Endodermal cell (in vitro differentiated cells): ENCODE measurements around the gene BTN1A1. TPM values are rescaled to one million over a fixed set of nuclear protein-coding genes. Genes with fewer than 3 reads are reported as not detected.
"Not testable (repeated sequence)": the region's sequence is repeated elsewhere in the genome, so short reads cannot be mapped to it uniquely, and the experiment has no call there.

Experiments
- DNase-seq: peaks from one replicate; pipeline ENCODE4 v3.0.0-alpha.2; 2017
- H3K27ac ChIP-seq: 2 replicates; pipeline ENCODE4 v1.5.1; 2013; ENCODE audit warnings: mild to moderate bottlenecking, low read depth, low read length, moderate library complexity
- H3K27me3 ChIP-seq: 2 replicates; pipeline ENCODE4 v1.6.1; 2013; ENCODE audit warnings: mild to moderate bottlenecking, low read length, moderate library complexity; ENCODE audit not compliant: insufficient read depth, control insufficient read depth, poor library complexity, severe bottlenecking
- H3K36me3 ChIP-seq: 2 replicates; pipeline ENCODE4 v1.7.0; 2013; ENCODE audit warnings: mild to moderate bottlenecking, low read length, moderate library complexity; ENCODE audit not compliant: control insufficient read depth, insufficient read depth
- H3K4me1 ChIP-seq: one replicate; pipeline ENCODE4 v1.7.0; 2013; ENCODE audit warnings: low read length; ENCODE audit not compliant: control insufficient read depth, insufficient read depth
- H3K4me3 ChIP-seq: 2 replicates; pipeline ENCODE4 v1.5.1; 2013; ENCODE audit warnings: mild to moderate bottlenecking, low read length, moderate library complexity
- H3K9ac ChIP-seq: 2 replicates; pipeline ENCODE4 v1.6.1; 2013; ENCODE audit warnings: mild to moderate bottlenecking, low read length, moderate library complexity; ENCODE audit not compliant: poor library complexity, severe bottlenecking; ENCODE audit errors: extremely low read depth
- H3K9me3 ChIP-seq: 2 replicates; pipeline ENCODE4 v1.6.1; 2013; ENCODE audit warnings: mild to moderate bottlenecking, low read length, moderate library complexity; ENCODE audit not compliant: control insufficient read depth
- H3K27ac Mint-ChIP-seq: 2 replicates; pipeline ENCODE4 v1.8.0; 2020; ENCODE audit warnings: mixed read lengths
- H3K27me3 Mint-ChIP-seq: 2 replicates; pipeline ENCODE4 v1.8.0; 2021; ENCODE audit warnings: mild to moderate bottlenecking, mixed read lengths; ENCODE audit not compliant: insufficient read depth
- H3K36me3 Mint-ChIP-seq: 2 replicates; pipeline ENCODE4 v1.8.0; 2020; ENCODE audit warnings: low read depth, mixed read lengths
- H3K4me1 Mint-ChIP-seq: 2 replicates; pipeline ENCODE4 v1.8.0; 2020; ENCODE audit warnings: mixed read lengths
- H3K4me3 Mint-ChIP-seq: 2 replicates; pipeline ENCODE4 v1.8.0; 2020; ENCODE audit warnings: mild to moderate bottlenecking, moderate library complexity, mixed read lengths
- H3K9me3 Mint-ChIP-seq: 2 replicates; pipeline ENCODE4 v1.8.0; 2020; ENCODE audit warnings: mild to moderate bottlenecking, mixed read lengths
- CTCF ChIP-seq: fragments of 200-600 bp; sonication (generic); conservative IDR thresholded peaks from 2 replicates; pipeline ENCODE4 v1.5.0; 2021; ENCODE audit warnings: antibody characterized with exemption, mild to moderate bottlenecking
- WGBS, 2 experiments: methylation state at CpG; one replicate each; pipeline versions ENCODE4 v1.1.5 to v1.1.7; 2013; ENCODE audit warnings: missing lambda C conversion rate in 2 of 2, mixed read lengths in 1 of 2; ENCODE audit not compliant: insufficient coverage in 1 of 2, insufficient read length in 1 of 2; 5-methylcytosine and 5-hydroxymethylcytosine counted together
- total RNA-seq, 2 donors: library from RNA; stranded (reverse); fragmentation: NEBNext Ultra II Directional in 1 of 2; extraction: Animal tissue kit (Norgen Biotek cat#: 25700) in 1 of 2; gene quantifications; 2 replicates in 1 of 2; 3 replicates in 1 of 2; pipeline ENCODE4 v1.2.1, GENCODE V29; 2021

Gene BTN1A1
- total RNA-seq, 2 donors from 2014 or later: 0.11 TPM; not detected in 1

- Histone ChIP-seq H3K27ac (no peak overlapping the region), H3K4me1 (peaks cover 6% of the 10 kb centered on the region), H3K4me3 (peak overlapping the region; percentile 69), H3K36me3 (no peaks in the 10 kb centered on the region), H3K27me3 (peaks cover 50% of the 10 kb centered on the region), H3K9me3 (no peaks in the 10 kb centered on the region), H3K9ac (no peak overlapping the region)
- peak overlapping the region; percentile 50 for H3K4me3 Mint-ChIP-seq
- no peaks in the 10 kb centered on the region for H3K9me3 Mint-ChIP-seq
- no peaks in the 10 kb centered on the region for H3K36me3 Mint-ChIP-seq
- H3K27me3 Mint-ChIP-seq: peaks cover 63% of the 10 kb centered on the region
- no peak overlapping the region for H3K27ac Mint-ChIP-seq
- no peak for TF ChIP-seq CTCF
- peaks cover 6% of the 10 kb centered on the region for H3K4me1 Mint-ChIP-seq
- DNase-seq: no peak
Measured at GRCh38 chr6:26502165-26502564, 2.1 kb downstream of the BTN1A1 start.

- Mint-ChIP-seq H3K27me3 (peaks cover 59% of the 10 kb centered on the region), H3K4me1 (peaks cover 6% of the 10 kb centered on the region), H3K4me3 (no peak overlapping the region), H3K36me3 (no peaks in the 10 kb centered on the region), H3K9me3 (no peaks in the 10 kb centered on the region), H3K27ac (no peak overlapping the region)
- Histone ChIP-seq H3K27me3 (peaks cover 50% of the 10 kb centered on the region), H3K9ac (no peak overlapping the region), H3K9me3 (no peaks in the 10 kb centered on the region), H3K27ac (no peak overlapping the region), H3K4me1 (peaks cover 6% of the 10 kb centered on the region), H3K36me3 (no peaks in the 10 kb centered on the region), H3K4me3 (no peak overlapping the region)
- 94 to 96% methylated on average over 3 of the region's 3 CpGs for WGBS, 2 experiments
- TF ChIP-seq CTCF: no peak
- DNase-seq: no peak
Measured at GRCh38 chr6:26502626-26503025, 2.5 kb downstream of the BTN1A1 start.

GRCh38 chr6:26507658-26508057 is 7.6 kb downstream of the BTN1A1 start:
- Histone ChIP-seq H3K9ac (no peak overlapping the region), H3K4me3 (no peak overlapping the region), H3K4me1 (peaks cover 4% of the 10 kb centered on the region), H3K27me3 (peaks cover 23% of the 10 kb centered on the region), H3K9me3 (no peaks in the 10 kb centered on the region), H3K27ac (no peak overlapping the region), H3K36me3 (no peaks in the 10 kb centered on the region)
- H3K27me3 Mint-ChIP-seq: peaks cover 42% of the 10 kb centered on the region
- WGBS, 2 experiments: 94 to 100% methylated on average over 3 of the region's 3 CpGs
- H3K36me3 Mint-ChIP-seq: no peaks in the 10 kb centered on the region
- no peaks in the 10 kb centered on the region for H3K9me3 Mint-ChIP-seq
- no peak overlapping the region for H3K27ac Mint-ChIP-seq
- H3K4me3 Mint-ChIP-seq: no peak overlapping the region
- TF ChIP-seq CTCF: no peak
- H3K4me1 Mint-ChIP-seq: no peaks in the 10 kb centered on the region
- no peak for DNase-seq

- H3K4me3 ChIP-seq, H3K9me3 Mint-ChIP-seq, H3K9me3 ChIP-seq, H3K9ac ChIP-seq, H3K27ac Mint-ChIP-seq, H3K4me1 ChIP-seq, H3K4me3 Mint-ChIP-seq, H3K27ac ChIP-seq, H3K36me3 ChIP-seq, H3K36me3 Mint-ChIP-seq, DNase-seq, H3K27me3 ChIP-seq, H3K4me1 Mint-ChIP-seq: not testable (repeated sequence)
- H3K27me3 Mint-ChIP-seq: peaks cover 20% of the 10 kb centered on the region
- WGBS, 2 experiments: 92 to 94% methylated on average over 5 to 7 of the region's 8 CpGs
Measured at GRCh38 chr6:26511033-26511432, 10.9 kb downstream of the BTN1A1 start.
